Activated T-helper 1 cell treated with Interleukin-2 at 50 U/mL for 16 hours (primary cell): ENCODE data around the gene YIPF1.
"Not testable (repeated sequence)": the region's sequence is repeated elsewhere in the genome, so short reads cannot be mapped to it uniquely, and the experiment has no call there.

ENCODE experiments used
- DNase-seq: peaks from one replicate; pipeline ENCODE4 v3.0.0-alpha.2; 2020; ENCODE audit warnings: low read depth

Gene YIPF1

GRCh38 chr1:53837924-53838653 is 51.5 kb downstream of the YIPF1 start, which contains the start of gene NDC1:
Gene NDC1, minus strand, starts transcription at chr1:53838296. Its CDS starts 35 bp downstream, at chr1:53838261.
- DNase-seq, result peak; percentile 77

GRCh38 chr1:53837646-53837923 is 52.0 kb downstream of the YIPF1 start:
- no peak for DNase-seq

DNA sequence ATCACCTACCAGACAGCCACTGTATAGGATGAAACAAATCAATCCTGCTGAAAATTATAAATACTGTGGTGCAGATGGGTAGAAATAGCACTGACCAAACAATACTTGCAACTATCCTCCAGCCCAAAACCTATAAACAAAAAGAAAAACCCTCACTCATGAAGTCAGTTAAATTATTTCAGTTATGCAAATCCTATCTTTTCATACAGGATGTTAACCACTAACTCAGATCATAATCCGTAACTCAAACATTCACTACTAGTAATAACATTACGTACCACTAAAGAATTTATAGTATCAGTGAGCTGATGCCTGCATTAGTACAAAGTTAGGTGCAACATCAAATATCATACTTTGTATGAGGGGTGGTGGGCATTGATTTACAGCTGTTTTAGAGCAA is 54.1 kb downstream of the YIPF1 start:
- no peak for DNase-seq

- DNase-seq, result no peak
Observed at GRCh38 chr1:53834776-53835175, 54.8 kb downstream of the YIPF1 start.

DNA sequence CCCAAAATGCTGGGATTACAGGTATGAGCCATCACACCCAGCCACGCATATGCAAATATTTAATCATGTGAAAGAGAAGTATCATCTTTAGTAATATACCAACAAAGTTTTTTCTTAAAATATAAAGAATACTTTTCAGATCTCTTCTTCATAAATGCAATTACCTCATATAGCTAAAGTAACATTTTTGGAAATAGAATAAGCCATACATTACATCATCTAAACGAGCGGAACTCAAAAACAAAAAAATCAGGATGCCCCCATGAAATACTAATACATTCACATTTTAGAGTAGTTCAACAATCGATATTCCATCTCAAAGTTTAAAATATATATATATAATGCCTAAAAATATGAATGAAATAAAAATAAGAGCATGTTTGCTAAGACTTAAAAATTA is 56.2 kb downstream of the YIPF1 start:
- no peak for DNase-seq

DNA sequence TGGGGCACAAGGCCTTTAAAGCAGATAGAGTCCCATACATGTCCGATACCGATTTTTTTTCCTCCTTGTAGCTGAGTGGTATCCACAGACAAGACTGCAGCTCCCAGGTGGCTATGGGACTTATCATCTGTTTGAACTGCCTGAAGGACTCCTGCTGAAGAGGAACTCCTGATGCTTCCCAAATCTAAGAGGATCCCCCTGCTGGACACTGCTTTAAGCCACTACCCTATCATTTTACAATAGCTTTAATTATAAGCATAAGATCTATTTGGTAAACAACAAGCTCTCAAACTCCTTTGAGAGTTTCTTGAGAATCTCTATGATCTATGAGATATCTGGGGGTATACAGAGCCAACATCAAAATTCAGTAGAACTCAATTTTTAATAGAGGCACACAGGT is 63.2 kb downstream of the YIPF1 start:
- DNase-seq, result no peak

- no peak for DNase-seq
Observed at GRCh38 chr1:53825306-53825705, 64.3 kb downstream of the YIPF1 start.

DNA sequence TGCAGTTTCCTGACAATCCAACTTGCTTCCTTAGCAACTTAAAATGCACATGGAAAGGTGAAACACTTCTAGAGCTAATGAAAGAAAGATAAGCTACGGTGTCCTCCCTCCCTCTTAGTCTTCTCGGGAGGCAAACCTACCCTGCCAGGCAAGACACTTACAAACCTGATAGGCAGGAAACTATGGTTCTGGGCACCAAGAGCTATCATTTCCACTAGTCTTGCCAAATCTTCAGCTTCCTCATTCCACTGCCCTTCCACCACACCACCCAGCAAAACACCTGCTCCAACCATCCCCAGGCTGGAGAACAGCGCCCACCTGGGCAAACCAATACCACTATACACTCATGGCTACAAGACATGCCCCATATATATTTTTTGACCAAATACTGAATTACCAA is 66.7 kb downstream of the YIPF1 start:
- no peak for DNase-seq

GRCh38 chr1:53821380-53821779 is 68.2 kb downstream of the YIPF1 start:
- DNase-seq, result no peak

- no peak for DNase-seq
Observed at GRCh38 chr1:53819387-53819786, 70.2 kb downstream of the YIPF1 start.

DNA sequence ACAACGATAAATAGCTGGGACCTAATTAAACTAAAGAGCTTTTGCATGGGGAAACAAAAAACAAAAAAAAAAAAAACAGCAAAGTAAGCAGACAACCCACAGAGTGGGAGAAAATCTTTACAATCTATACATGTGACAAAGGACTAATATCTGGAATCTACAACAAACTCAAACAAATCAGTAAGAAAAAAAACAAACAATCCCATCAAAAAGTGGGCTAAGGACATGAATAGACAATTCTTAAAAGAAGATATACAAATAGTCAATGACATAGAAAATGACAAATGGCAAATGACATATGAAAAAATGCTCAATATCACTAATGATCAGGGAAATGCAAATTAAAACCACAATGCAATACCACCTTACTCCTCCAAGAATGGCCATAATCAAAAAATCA is 73.0 kb downstream of the YIPF1 start:
- DNase-seq, result not testable (repeated sequence)

DNA sequence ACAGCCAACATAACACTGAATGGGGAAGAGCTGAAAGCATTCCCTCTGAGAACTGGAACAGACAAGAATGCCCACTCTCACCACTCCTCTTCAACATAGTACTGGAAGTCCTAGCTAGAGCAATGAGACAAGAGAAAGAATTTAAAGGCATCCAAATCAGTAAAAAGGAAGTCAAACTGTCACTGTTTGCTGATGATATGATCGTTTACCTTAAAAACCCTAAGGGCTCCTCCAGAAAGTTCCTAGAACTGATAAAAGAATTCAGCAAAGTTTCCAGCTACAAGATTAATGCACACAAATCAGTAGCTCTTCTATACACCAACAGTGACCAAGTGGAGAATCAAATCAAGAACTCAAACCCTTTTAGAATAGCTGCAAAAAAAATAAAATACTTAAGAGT is 74.1 kb downstream of the YIPF1 start:
- not testable (repeated sequence) for DNase-seq

DNA sequence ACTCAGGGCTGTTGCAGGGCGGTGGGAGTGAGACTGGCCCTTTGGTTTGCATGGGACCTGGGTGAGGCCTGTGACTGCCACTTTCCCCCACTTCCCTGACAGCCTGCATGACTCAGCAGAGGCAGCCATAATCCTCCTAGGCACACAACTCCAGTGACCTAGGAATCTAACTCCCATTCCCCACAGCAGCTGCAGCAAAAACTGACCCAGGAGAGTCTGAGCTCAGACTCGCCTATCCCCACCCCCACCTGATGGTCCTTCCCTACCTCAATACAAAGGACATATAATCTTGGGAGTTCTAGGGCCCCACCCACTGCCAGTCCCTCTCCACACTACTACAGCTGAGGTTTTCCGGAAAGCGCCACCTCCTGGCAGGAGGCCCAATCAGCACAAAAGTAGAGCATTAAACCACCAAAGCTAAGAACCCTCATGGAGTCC is 78.2 kb downstream of the YIPF1 start:
- no peak for DNase-seq

GRCh38 chr1:53810497-53810896 is 79.1 kb downstream of the YIPF1 start:
- DNase-seq, result no peak

DNA sequence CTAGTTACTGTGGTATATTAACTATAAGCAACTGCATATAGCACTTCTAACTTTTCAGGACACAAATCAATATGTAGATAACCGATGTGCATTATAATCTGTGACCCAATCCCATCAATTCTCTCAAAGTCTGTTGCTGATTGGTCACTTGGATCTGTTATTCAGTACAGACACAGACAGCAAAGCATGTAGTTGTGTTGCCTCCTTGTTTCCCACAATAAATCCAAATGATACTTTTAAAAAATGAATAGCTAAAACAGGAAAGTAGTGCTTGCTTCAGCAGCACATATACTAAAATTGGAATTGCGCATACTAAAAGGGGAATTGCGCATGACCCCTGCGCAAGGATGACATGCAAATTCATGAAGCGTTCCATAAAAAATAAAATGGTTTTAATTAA is 79.6 kb downstream of the YIPF1 start:
- DNase-seq, result no peak

- no peak for DNase-seq
Observed at GRCh38 chr1:53807916-53808315, 81.7 kb downstream of the YIPF1 start.

- no peak for DNase-seq
Observed at GRCh38 chr1:53804791-53805505, 84.6 kb downstream of the YIPF1 start.

GRCh38 chr1:53804181-53804580 is 85.4 kb downstream of the YIPF1 start:
- DNase-seq, result no peak
